ENCODE measurements around the gene ROCK2.

DNA sequence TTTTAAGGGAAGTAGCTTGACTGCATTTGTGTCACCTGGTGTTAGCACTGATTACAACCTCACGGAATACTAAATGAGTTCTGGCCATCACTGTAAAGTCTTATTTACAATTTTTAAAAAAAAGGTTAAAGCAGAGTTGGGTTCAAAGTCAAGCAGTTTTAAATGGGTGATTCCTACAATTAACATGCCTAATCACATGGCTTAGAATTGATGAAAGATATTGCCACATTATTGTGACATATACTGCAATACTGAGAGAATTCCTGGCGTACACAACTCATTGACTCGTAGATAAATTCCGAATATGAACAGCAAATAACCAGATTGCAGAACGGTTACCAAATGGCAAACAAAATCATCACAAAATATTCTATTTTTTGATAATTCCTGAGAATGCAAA is 34.2 kb downstream of the ROCK2 start:
- TF ChIP-seq, protein P1, sequence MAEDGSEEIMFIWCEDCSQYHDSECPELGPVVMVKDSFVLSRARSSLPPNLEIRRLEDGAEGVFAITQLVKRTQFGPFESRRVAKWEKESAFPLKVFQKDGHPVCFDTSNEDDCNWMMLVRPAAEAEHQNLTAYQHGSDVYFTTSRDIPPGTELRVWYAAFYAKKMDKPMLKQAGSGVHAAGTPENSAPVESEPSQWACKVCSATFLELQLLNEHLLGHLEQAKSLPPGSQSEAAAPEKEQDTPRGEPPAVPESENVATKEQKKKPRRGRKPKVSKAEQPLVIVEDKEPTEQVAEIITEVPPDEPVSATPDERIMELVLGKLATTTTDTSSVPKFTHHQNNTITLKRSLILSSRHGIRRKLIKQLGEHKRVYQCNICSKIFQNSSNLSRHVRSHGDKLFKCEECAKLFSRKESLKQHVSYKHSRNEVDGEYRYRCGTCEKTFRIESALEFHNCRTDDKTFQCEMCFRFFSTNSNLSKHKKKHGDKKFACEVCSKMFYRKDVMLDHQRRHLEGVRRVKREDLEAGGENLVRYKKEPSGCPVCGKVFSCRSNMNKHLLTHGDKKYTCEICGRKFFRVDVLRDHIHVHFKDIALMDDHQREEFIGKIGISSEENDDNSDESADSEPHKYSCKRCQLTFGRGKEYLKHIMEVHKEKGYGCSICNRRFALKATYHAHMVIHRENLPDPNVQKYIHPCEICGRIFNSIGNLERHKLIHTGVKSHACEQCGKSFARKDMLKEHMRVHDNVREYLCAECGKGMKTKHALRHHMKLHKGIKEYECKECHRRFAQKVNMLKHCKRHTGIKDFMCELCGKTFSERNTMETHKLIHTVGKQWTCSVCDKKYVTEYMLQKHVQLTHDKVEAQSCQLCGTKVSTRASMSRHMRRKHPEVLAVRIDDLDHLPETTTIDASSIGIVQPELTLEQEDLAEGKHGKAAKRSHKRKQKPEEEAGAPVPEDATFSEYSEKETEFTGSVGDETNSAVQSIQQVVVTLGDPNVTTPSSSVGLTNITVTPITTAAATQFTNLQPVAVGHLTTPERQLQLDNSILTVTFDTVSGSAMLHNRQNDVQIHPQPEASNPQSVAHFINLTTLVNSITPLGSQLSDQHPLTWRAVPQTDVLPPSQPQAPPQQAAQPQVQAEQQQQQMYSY (CRISPR knock-in tag; IDR thresholded peaks at IDR 0.05), result no peak
- TF ChIP-seq, protein P2, sequence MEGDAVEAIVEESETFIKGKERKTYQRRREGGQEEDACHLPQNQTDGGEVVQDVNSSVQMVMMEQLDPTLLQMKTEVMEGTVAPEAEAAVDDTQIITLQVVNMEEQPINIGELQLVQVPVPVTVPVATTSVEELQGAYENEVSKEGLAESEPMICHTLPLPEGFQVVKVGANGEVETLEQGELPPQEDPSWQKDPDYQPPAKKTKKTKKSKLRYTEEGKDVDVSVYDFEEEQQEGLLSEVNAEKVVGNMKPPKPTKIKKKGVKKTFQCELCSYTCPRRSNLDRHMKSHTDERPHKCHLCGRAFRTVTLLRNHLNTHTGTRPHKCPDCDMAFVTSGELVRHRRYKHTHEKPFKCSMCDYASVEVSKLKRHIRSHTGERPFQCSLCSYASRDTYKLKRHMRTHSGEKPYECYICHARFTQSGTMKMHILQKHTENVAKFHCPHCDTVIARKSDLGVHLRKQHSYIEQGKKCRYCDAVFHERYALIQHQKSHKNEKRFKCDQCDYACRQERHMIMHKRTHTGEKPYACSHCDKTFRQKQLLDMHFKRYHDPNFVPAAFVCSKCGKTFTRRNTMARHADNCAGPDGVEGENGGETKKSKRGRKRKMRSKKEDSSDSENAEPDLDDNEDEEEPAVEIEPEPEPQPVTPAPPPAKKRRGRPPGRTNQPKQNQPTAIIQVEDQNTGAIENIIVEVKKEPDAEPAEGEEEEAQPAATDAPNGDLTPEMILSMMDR (IDR thresholded peaks at IDR 0.05), result no peak
- TF ChIP-seq ZNF671 (CRISPR knock-in tag; IDR thresholded peaks at IDR 0.05) (no peak), NR1H2 (CRISPR knock-in tag; IDR thresholded peaks at IDR 0.05) (no peak), NFATC4 (CRISPR knock-in tag; IDR thresholded peaks at IDR 0.05) (no peak), RELA (CRISPR knock-in tag; IDR thresholded peaks at IDR 0.05; ENCODE audit: borderline replicate concordance) (no peak), SP1 (CRISPR knock-in tag; conservative IDR thresholded peaks at IDR 0.05) (no peak)
- TF ChIP-seq, protein P3, sequence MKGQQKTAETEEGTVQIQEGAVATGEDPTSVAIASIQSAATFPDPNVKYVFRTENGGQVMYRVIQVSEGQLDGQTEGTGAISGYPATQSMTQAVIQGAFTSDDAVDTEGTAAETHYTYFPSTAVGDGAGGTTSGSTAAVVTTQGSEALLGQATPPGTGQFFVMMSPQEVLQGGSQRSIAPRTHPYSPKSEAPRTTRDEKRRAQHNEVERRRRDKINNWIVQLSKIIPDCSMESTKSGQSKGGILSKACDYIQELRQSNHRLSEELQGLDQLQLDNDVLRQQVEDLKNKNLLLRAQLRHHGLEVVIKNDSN (CRISPR knock-in tag; IDR thresholded peaks at IDR 0.05), result no peak
- TF ChIP-seq, protein P4, sequence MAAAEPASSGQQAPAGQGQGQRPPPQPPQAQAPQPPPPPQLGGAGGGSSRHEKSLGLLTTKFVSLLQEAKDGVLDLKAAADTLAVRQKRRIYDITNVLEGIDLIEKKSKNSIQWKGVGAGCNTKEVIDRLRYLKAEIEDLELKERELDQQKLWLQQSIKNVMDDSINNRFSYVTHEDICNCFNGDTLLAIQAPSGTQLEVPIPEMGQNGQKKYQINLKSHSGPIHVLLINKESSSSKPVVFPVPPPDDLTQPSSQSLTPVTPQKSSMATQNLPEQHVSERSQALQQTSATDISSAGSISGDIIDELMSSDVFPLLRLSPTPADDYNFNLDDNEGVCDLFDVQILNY (CRISPR knock-in tag; IDR thresholded peaks at IDR 0.05), result no peak

All from WTC11 (cell line).